Head of caudate nucleus (tissue), 42 donors: ENCODE measurements around the gene MARCHF9.

Experiments used
- DNase-seq, 42 donors: peaks; one replicate each; pipeline versions ENCODE4 v3.0.0 to v3.0.0-alpha.2; 2020 to 2021; ENCODE audit warnings: mixed read lengths in 7 of 42
- intact Hi-C: fragments of 100-400 bp; cut with DNase I; formaldehyde crosslinking; loops from one replicate; pipeline ENCODE4 v1.15.0; 2022

Gene MARCHF9

DNA sequence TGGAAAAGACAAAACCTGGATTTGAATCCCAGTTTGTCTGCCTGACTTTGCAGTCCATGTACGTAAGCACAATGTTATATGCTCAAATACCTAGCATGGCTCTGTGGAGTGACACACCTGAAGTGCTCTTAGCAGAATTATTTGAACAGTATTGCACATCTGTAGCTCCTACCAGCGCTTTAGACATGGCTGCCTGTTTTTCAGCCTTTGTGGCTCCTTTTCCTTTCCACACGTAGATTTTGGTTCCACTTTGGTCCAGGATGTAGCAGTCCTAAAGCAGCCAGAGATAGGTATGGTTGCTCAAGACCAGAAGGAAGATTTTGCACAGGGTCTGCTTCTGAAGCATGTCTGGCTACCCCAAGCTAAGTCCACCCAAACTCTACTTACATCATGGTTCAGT lies 54.5 kb downstream of the MARCHF9 start:
- intact Hi-C loops, result no loop called here
- no peak for DNase-seq
